ENCODE measurements around the gene FOXO6.

The FOXO6 gene

DNA sequence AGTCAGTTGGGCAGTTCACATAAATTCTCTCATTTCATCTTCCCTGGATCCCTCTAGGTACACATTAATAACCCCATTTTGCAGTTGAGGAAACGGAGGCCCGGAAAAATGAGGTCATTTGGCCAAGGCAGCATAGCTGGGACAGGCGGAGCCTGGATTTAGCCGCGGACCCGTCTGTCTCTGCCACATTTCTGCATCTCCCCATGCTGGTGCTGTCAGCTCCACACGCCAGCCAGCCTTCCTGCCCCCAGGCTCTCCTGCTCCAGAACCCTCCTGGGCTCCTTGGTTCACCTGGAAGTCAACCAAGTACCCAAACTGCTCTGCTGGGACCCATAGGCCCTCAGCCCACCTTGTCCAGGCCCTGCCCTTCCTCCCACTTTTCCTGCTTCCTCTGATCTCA is 7.6 kb downstream of the FOXO6 start:
- no peak for DNase-seq (ENCODE audit: extremely low spot score)
- CTCF ChIA-PET, result no interaction called here
- POLR2A ChIA-PET, result no interaction called here
- TF ChIP-seq, protein P1, sequence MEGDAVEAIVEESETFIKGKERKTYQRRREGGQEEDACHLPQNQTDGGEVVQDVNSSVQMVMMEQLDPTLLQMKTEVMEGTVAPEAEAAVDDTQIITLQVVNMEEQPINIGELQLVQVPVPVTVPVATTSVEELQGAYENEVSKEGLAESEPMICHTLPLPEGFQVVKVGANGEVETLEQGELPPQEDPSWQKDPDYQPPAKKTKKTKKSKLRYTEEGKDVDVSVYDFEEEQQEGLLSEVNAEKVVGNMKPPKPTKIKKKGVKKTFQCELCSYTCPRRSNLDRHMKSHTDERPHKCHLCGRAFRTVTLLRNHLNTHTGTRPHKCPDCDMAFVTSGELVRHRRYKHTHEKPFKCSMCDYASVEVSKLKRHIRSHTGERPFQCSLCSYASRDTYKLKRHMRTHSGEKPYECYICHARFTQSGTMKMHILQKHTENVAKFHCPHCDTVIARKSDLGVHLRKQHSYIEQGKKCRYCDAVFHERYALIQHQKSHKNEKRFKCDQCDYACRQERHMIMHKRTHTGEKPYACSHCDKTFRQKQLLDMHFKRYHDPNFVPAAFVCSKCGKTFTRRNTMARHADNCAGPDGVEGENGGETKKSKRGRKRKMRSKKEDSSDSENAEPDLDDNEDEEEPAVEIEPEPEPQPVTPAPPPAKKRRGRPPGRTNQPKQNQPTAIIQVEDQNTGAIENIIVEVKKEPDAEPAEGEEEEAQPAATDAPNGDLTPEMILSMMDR (IDR thresholded peaks at IDR 0.05; ENCODE audit: control extremely low read depth, extremely low read depth, low read depth, missing control alignments), result no peak

DNA sequence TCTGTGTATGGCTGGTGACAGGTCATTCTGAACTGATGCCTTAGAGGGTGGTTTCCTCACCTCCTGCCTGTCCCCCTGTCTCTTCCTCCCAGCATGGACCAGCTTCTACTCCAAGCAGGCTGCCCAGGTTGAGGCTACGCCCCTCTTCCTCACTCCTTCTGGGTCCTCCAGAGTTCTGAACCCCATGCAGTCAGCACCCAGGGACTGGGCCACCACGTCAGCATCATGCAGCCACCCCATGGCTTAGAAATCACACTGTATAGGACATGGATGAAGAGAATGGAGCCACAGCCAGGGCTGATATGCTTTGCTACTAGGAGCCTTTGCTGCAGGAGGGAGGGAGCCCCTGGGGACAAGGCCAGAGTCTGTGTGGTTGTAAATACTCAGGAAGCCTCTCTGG is 8.3 kb downstream of the FOXO6 start:
- ChIA-PET CTCF (no interaction called here), POLR2A (no interaction called here)
- DNase-seq (ENCODE audit: extremely low spot score), result no peak
- TF ChIP-seq, protein P1 (IDR thresholded peaks at IDR 0.05; ENCODE audit: control extremely low read depth, extremely low read depth, low read depth, missing control alignments), result no peak

DNA sequence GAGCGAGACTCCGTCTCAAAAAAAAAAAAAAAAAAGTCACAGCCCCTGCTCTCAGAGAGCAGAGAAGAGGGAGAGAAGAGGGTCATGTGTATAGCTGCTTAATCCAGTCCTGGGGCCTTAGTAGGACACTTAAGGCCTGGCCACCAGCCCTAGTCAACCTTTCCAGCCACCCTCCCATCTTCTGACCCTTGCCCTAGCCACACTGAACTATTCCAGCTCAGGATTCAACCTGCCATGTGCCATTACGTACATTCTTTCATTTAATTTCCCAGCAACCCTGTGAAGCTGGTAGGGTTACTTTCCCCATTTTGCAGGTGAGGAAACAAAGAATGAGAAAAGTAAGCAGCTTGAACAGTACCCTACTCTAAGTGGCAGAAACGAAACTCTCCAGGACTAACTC is 9.0 kb downstream of the FOXO6 start:
- CTCF ChIA-PET, result interaction anchor here (1.2 kb wide), 1 partner anchor 17 kb away, joined by 3 read pairs; no protein-coding TSS in a partner anchor
- DNase-seq (ENCODE audit: extremely low spot score), result no peak
- TF ChIP-seq, protein P1 (IDR thresholded peaks at IDR 0.05; ENCODE audit: control extremely low read depth, extremely low read depth, low read depth, missing control alignments), result no peak
- POLR2A ChIA-PET, result no interaction called here

DNA sequence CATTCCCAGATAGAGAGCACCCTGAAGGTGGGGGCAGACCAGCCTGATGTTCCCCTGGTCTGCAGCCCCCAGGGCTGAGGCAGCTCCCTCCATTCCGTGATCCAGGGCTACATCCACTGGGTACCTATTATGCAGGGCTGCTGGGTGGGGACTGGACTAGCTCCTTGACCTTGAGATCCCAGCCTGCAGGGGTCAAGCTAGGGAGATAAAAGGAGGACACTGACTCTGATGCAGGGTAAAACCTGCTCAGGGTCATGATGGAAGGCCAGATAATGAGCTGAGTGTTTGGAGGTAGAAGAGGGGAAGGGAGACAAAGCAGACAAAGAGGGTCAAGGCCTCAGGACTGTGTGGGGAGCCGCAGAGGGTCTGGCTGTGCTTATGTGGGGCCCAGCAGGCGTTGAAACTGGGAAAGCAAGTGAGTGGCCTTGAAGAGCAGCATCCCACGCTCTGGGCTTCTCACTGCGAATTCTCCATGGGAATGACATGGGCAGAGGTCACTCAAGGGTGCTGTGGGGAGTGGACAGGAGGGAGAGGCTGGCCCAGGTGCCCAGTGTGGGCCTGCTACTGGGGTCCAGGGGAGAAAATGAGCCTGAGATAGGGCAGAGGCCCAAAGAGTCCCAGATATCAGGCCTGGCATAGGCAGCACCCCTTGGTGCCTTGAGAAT is 9.7 kb downstream of the FOXO6 start:
- TF ChIP-seq, protein P1 (IDR thresholded peaks at IDR 0.05; ENCODE audit: control extremely low read depth, extremely low read depth, low read depth, missing control alignments), result no peak
- POLR2A ChIA-PET, result no interaction called here
- no peak for DNase-seq (ENCODE audit: extremely low spot score)
- CTCF ChIA-PET, result interaction anchor here (1.2 kb wide), 1 partner anchor 17 kb away, joined by 3 read pairs; no protein-coding TSS in a partner anchor

DNA sequence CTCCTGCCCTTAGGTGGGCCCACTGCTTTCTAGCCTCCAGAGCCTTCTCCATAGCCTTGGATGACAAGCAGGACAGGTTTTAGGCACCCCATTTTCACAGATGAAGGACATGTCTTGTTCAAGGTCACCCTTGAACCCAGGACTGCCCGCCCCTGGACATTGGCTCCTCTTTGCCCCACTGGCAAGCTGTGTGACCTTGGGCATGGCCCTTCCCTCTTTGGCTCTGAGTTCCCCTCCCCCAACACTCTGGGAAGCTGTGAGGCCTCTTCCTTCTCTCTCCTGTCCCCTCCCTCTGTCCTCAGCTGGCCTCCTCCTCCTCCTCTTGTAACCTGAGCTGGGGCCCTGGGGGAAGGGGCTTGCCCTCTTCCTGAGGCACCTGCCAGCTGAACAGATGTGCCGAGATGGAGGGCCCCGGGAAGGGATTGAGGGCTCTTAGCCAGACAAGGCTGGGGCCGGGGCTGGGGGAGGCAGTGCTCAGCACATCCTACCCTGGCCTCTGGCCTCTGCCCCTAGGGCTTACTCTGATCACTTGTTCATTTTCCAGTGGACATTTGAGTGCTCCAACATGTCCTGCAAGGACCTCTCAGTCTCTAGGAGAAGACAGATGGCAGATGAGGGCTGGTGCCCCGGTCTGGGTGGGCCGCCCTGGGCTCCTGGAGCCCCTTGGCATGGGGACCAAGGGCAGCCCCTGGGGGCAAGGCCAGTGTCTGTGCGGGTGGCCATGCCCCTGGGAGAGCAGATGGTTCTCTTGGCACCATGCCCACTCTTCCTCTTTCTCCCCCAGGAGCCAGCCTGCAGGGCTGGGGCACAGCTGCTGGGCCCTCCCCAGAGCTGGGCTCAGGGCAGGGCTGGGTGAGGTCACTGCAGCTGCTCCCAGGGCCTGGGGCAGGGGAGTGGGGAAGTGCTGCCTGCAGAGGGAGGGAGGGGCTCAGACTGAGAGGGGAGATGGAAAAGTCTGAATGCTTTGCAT is 10.7 kb downstream of the FOXO6 start:
- TF ChIP-seq, protein P1 (IDR thresholded peaks at IDR 0.05; ENCODE audit: control extremely low read depth, extremely low read depth, low read depth, missing control alignments), result no peak
- ChIA-PET POLR2A (no interaction called here), CTCF (no interaction called here)
- DNase-seq (ENCODE audit: extremely low spot score), result no peak

DNA sequence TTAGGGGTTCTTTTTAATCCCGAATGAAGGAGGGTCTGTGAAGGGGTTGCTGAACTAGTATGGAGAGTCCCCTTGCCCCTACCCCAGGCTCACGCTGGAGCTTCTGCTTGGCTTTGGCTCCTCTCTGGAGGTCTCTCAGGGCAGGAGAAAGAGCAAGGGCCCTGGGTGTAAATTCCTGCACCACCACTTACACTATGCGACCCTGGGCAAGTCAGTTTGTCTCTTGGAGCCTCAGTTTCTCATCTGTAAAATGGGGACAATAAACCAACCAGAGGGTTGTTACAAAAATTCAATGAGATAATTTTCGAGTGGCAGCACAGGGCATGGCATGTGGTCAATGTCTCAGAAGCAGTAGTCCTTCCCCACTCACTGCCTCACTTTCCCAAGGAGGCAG is 11.4 kb downstream of the FOXO6 start:
- POLR2A ChIA-PET, result no interaction called here
- no peak for DNase-seq (ENCODE audit: extremely low spot score)
- TF ChIP-seq, protein P1 (IDR thresholded peaks at IDR 0.05; ENCODE audit: control extremely low read depth, extremely low read depth, low read depth, missing control alignments), result no peak
- CTCF ChIA-PET, result interaction anchor here (0.9 kb wide), 1 partner anchor 39 kb away, joined by 4 read pairs; no protein-coding TSS in a partner anchor
